Midbrain (tissue), 1 donor: ENCODE results near the gene PTPRN2.
A peak's percentile ranks its signal among the peaks of the same experiment; 100 is the strongest.
"Not testable (repeated sequence)": the region's sequence is repeated elsewhere in the genome, so short reads cannot be mapped to it uniquely, and the experiment has no call there.

Source experiments
- DNase-seq: peaks from one replicate; lab custom pipeline; 2025; lab: John Stamatoyannopoulos, UW

The PTPRN2 gene

GRCh38 chr7:158550886-158551452 is 36.7 kb downstream of the PTPRN2 start:
- no peak for DNase-seq

- no peak for DNase-seq
Measured at GRCh38 chr7:158550394-158550700, 37.3 kb downstream of the PTPRN2 start.

GRCh38 chr7:158549616-158550393 is 37.8 kb downstream of the PTPRN2 start:
- no peak for DNase-seq

- no peak for DNase-seq
Measured at GRCh38 chr7:158549176-158549615, 38.4 kb downstream of the PTPRN2 start.

- no peak for DNase-seq
Measured at GRCh38 chr7:158548726-158549125, 38.9 kb downstream of the PTPRN2 start.

GRCh38 chr7:158547817-158548216 is 39.8 kb downstream of the PTPRN2 start:
- DNase-seq, result no peak

GRCh38 chr7:158546626-158547025 is 41.0 kb downstream of the PTPRN2 start:
- no peak for DNase-seq

GRCh38 chr7:158546214-158546613 is 41.4 kb downstream of the PTPRN2 start:
- no peak for DNase-seq

GRCh38 chr7:158544708-158545107 is 42.9 kb downstream of the PTPRN2 start:
- no peak for DNase-seq

- DNase-seq, result no peak
Measured at GRCh38 chr7:158543840-158544239, 43.8 kb downstream of the PTPRN2 start.

- no peak for DNase-seq
Measured at GRCh38 chr7:158542651-158543566, 44.7 kb downstream of the PTPRN2 start.

- peak; percentile 36 for DNase-seq
Measured at GRCh38 chr7:158541346-158542010, 46.1 kb downstream of the PTPRN2 start.

- DNase-seq, result no peak
Measured at GRCh38 chr7:158539711-158540146, 47.9 kb downstream of the PTPRN2 start.

GRCh38 chr7:158538156-158538946 is 49.3 kb downstream of the PTPRN2 start:
- no peak for DNase-seq

GRCh38 chr7:158537516-158537882 is 50.1 kb downstream of the PTPRN2 start:
- DNase-seq, result no peak

GRCh38 chr7:158536871-158537515 is 50.6 kb downstream of the PTPRN2 start:
- DNase-seq, result no peak

- no peak for DNase-seq
Measured at GRCh38 chr7:158535079-158535478, 52.5 kb downstream of the PTPRN2 start.

GRCh38 chr7:158534598-158534997 is 53.0 kb downstream of the PTPRN2 start:
- no peak for DNase-seq

GRCh38 chr7:158534134-158534515 is 53.5 kb downstream of the PTPRN2 start:
- DNase-seq, result not testable (repeated sequence)

GRCh38 chr7:158533386-158534133 is 54.1 kb downstream of the PTPRN2 start:
- no peak for DNase-seq
